Stimulated activated CD8-positive, alpha-beta memory T cell treated with anti-CD3 and anti-CD28 coated beads, Interleukin-7, amount 100 ng/mL, for 4 hours (primary cell): Measurements from ENCODE around the gene KLHL5.

Experiments used
- DNase-seq, 2 donors: peaks; one replicate each; pipeline ENCODE4 v3.0.0-alpha.2; 2020; ENCODE audit warnings: low read depth in 2 of 2

KLHL5 gene

GRCh38 chr4:39043861-39044363 is 18.1 kb upstream of the KLHL5 start:
- DNase-seq = no peak

- DNase-seq = peak; percentile 93
Observed at GRCh38 chr4:39044364-39044955, 17.6 kb upstream of the KLHL5 start.

- DNase-seq = peak in 1 of 2 donors; percentile 33
Observed at GRCh38 chr4:39044956-39045826, 16.8 kb upstream of the KLHL5 start.

- no peak for DNase-seq
Observed at GRCh38 chr4:39045827-39046221, 16.2 kb upstream of the KLHL5 start.

- DNase-seq = no peak
Observed at GRCh38 chr4:39046249-39046648, 15.8 kb upstream of the KLHL5 start.

GRCh38 chr4:39047681-39048080 is 14.4 kb upstream of the KLHL5 start:
- no peak for DNase-seq

GRCh38 chr4:39048311-39048710 is 13.7 kb upstream of the KLHL5 start:
- no peak for DNase-seq

- DNase-seq = no peak
Observed at GRCh38 chr4:39050590-39050989, 11.4 kb upstream of the KLHL5 start.

- DNase-seq = no peak
Observed at GRCh38 chr4:39051492-39051891, 10.5 kb upstream of the KLHL5 start.

GRCh38 chr4:39053983-39054382 is 8.0 kb upstream of the KLHL5 start:
- DNase-seq = no peak

- no peak for DNase-seq
Observed at GRCh38 chr4:39054497-39054896, 7.5 kb upstream of the KLHL5 start.

- DNase-seq = no peak
Observed at GRCh38 chr4:39056023-39056422, 6.0 kb upstream of the KLHL5 start.

GRCh38 chr4:39061457-39061856 is 575 bp upstream of the KLHL5 start:
- DNase-seq = no peak

GRCh38 chr4:39062770-39063097 is 702 bp downstream of the KLHL5 start:
- DNase-seq = no peak

GRCh38 chr4:39063430-39063829 is 1.4 kb downstream of the KLHL5 start:
- DNase-seq = no peak

GRCh38 chr4:39066371-39066770 is 4.3 kb downstream of the KLHL5 start:
- DNase-seq = no peak

GRCh38 chr4:39067031-39067430 is 5.0 kb downstream of the KLHL5 start:
- DNase-seq = no peak

- no peak for DNase-seq
Observed at GRCh38 chr4:39067451-39067850, 5.4 kb downstream of the KLHL5 start.

GRCh38 chr4:39068907-39069306 is 6.9 kb downstream of the KLHL5 start:
- no peak for DNase-seq

- DNase-seq = no peak
Observed at GRCh38 chr4:39078829-39079228, 16.8 kb downstream of the KLHL5 start.

- no peak for DNase-seq
Observed at GRCh38 chr4:39083164-39083563, 21.1 kb downstream of the KLHL5 start.

GRCh38 chr4:39085891-39086290 is 23.9 kb downstream of the KLHL5 start:
- DNase-seq = no peak

GRCh38 chr4:39096847-39097246 is 34.8 kb downstream of the KLHL5 start:
- no peak for DNase-seq
